Epidermal melanocyte (primary cell): Measurements from ENCODE around the gene GFRA1.

Experiments used
- DNase-seq: peaks from one replicate; pipeline ENCODE4 v3.0.0; 2011; ENCODE audit warnings: low spot score; ENCODE audit not compliant: insufficient read length

GFRA1 gene

DNA sequence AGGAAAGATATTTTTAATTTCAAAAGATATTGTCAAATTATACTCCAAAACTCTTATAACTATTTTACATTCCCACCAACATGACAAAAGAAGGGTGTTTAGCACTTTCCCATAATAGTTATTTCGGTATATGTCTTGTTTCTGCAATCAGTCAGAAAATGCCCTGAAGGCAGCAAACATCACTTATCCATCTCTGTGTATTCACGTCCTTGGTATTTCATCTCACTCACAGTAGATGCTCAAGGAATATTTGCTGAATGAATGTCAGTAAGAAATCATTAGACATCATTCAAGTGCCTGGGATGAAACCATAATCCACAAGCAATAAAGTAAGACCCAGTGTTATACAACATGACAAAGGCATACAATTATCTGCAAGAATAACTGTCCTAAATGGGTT lies 112.7 kb downstream of the GFRA1 start:
- DNase-seq = no peak

DNA sequence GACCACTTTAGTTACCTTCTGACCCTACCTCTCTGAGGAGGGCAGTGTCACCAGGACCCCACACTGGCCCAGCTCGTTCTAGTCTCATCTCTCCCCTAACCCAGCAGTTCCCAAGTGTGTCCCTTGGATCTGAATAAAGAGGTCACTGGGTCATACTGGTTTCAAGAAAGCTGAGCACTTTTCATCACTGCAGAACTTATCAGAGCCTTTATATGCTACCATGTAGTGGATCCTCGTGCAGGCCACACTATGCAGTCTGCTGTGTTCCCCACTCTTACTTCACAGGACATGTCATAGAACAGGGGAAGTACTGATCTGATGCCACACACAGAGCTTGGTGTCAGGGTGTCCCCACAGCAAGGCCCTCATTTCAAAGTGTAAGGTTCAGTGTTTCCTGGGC lies 113.8 kb downstream of the GFRA1 start:
- no peak for DNase-seq

DNA sequence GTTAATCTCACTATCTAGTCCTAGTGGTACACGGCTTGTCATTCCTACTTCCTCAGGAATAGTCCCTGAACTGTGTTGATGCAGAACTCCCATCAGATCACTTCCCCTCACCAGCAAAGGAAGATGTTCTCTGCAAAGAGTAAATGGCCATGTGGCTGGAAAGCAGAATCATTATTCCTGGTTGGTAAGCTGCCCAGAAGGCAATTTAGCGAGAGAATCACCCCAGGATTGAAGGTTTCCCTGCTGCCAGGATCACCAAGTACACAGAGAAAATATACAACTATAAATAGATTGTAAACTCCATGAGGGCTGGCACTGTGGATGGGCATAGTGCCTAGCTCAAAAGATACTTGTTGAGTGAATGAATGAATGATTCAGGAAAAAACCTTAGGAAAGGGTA lies 115.0 kb downstream of the GFRA1 start:
- DNase-seq = no peak

DNA sequence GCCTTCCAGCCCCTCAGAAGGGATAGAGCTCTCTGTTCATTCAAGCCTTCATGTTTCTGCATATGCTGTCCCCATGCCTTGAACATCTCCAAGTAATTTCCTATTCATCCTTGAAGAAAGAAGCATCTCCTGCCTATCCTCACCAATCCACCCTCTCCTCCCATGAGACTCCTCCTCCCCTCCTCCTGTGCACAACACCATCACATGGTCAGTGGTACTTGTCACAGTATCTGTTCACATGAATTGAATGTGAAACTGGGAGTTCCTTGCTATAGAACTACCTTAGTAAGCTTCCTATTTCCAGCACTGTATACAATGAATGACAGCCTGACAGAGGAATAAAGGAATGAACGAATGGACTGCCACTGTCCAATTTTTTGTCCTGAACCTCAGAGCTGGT lies 115.5 kb downstream of the GFRA1 start:
- DNase-seq = no peak

DNA sequence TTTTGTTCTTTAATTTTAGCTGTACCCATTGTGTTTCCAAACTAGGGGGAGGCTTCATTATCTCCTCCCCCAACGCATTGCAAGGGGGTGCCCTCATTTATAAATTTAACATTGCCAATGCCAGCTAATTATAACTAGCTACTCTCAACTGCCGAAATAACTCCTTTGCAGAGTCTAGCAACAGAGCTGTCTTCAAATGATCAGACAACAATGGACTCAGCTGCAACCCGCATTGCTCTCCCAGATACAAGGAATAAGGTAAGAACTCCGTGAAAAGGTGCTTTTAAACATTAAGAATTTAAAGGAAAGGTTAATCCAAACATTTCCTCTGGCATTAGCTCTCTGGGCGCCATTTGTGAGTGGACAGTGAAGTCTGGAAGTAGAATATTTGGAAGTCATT lies 116.2 kb downstream of the GFRA1 start:
- no peak for DNase-seq

DNA sequence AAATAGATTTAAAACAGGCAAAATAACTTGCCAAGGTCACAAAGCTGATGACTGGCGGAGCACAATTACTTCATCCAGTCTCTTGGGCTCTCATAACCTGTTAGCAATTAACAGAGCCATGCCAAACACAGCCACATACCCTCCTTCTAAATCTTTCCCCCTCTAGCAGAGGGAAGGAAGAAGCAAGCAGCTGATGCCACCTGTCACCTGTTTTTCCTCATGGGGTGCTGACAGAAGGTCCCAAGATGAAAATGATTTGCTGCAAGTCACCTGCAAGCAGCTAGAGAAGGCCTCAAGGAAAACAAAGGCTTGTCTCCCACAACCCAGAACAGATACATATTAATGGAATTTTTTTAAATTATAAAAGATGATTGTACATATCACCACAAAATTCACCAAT lies 117.8 kb downstream of the GFRA1 start:
- no peak for DNase-seq

DNA sequence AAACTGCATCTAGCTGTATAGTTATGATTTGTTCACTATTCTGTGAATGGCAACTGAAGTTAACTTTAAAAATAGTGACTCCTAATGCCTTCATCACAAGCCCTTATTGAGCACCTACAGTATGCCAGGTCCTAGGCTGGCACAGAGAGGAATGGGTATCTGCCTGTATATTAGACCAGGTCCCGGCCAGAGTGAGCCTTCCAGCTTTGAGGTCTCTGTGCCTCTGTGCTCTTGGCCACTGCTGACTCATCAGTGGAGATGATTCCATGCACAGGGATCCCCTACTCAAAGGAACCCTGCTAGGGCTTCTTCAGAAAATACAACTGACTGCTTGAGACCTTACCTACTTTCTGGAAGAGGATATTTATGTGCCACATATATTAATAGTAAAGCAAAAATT lies 118.4 kb downstream of the GFRA1 start:
- DNase-seq = no peak

DNA sequence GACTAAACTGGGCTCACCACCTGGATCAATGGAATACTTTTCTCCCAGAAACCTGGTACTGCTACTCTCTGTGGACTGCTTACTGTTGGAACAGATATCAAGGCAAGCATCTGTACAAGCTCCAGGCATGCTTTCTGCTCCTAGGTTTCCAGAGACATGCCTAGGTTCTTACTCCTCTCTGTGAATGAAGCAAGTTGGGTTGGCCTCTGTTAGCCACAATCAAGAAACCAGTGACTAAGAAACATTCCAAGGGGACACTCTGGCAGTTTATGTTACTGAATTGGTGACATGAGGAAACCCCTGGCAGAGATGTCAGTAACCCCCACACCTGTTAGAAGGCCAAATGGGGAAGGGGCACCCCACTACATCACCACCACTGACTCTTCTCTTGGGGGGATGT lies 121.9 kb downstream of the GFRA1 start:
- DNase-seq = no peak

DNA sequence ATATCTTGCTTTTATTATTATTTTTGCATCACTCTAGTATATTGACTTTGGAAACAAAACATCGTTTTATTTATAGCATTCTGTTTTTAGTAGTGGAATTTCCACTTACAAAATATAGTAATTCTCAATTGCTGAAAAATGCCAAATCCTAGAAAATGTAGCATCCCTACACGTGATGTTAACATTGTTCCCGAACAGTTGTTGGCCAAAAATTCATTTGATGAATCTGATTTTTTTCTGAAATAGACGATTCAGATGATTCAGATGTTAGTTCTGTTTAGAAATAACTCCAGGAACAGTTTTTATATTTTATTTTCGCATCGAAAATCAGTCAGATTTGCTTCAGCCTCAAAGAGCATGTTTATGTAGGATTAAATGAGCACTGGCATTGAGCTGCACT lies 122.4 kb downstream of the GFRA1 start:
- no peak for DNase-seq

DNA sequence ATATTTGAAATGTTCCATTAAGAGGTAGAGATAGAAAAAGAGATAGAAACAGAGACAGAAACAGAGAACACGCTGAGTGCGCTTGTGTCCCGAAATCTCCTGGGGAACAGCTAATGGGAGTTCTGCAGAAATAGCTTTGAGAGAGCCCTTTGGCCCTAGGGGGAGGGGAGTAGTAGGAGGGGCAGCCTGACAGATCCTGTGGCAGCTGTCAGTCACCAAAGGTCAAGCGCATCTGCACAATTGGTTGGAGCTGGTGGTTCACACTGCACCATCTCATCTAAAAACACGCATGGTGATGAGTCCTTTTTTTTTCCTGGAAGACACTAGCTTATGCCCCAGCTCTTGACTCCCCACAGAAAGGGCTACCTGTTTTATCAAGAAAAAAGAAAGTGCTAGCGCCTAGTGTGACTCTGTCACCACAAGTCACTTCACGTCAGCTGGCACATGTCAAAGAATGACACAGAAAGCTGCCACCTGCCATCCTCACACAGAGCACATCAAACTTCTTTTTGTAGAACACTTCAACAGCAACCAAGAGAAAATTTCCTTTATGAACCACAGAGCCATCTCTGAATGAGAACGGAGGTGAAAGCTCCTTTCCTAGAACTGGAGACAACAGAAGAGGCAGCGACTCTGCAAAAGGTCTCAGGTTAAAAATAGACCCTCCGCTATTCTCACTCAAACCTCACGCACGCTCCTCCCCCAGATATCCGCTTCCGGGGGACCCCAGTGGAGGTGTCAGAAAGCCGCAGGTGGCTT lies 125.7 kb downstream of the GFRA1 start:
- no peak for DNase-seq

DNA sequence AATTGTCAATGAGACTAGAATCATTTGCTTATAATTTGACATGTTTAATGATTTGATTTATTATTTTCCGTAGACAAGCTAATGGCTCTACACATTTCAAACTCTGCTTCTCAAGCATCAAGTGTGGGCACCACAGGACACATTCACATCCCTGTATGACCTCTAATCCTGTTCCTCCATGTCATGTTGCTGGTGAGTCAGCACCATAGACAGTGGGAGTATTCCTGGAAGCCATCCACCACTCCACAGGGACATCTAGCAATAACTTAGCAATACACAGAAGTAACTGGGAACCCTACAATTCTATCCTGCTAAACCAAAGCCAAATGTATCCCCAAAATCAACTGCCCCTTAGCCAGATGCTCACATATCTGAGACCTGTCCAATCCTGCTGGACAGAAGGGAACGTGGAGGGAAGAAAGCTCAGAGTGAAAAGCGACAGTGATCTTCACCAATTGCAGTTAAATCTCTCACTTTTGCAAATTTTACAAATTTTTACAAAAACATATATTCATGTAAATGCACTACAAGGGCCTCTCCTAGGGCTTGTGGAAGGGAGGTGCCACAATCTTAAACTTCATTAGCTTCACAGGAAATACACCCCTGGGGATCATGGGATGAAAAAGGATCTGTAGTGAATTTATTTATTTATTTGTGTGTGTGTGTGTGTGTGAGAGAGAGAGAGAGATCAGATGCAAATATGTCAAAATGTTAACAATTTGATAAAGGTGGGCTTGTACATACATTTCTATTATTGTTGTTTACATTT lies 126.5 kb downstream of the GFRA1 start:
- no peak for DNase-seq

DNA sequence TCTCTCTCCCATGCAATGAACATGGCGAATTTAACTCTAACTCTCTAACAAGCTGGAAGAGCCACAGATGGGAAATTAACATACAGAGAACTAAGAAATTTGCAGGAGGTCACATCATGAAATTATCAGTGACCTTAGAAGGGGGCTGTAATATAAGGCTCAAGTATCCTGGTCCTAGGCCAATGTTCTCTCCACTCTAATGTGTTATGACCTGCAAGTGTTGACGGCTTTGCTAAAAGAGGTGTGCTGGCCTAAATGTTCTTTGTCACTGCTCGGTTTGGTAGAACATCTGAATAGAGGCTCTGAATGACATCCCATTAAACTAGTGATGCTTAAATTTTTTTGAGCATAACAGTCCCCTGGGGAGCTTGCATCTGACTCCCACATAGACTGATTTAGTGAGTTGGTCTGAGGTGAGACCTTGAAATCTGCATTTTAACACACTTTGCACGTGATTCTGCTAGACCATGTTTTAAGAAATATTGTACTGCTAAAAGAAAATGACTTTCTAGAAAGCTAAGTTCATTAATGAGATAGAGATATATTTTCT lies 129.3 kb downstream of the GFRA1 start:
- DNase-seq = no peak

DNA sequence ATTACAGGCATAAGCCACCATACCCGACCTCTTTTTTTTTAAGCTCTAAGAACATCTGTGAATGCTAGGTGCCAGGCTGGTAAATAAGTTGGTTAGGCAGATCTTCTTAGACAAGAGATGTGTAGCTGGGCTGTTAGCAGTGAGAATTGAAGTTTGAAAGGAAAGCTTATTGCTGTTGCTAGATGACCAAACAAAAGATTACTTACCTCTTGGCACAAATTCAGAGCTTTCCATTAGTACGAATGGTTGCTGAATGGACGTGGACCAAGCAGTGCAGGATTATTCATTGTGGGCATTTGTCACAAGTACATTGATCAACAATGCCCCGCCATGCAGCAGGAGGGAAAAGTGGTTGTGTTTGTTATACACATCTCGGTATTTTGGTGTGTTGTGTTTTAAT lies 131.2 kb downstream of the GFRA1 start:
- DNase-seq = no peak

DNA sequence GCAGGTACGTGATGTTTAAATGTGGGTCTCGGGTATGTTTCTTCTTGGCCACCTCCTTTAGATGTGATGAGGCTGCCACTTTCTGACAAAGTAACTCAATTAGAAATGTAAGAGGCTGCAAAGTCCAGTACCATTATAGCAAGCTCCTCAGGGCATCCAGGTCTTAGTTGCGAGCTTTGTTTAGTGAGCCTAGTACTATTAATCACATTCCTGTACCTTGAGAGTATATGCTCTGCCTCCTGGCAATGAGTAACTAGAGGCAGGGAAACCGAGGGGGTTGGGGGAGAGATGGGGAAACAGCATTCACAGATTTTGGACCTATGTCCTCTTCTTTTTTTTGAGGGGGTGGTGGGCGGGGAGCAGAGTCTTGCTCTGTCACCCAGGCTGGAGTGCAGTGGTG lies 131.8 kb downstream of the GFRA1 start:
- no peak for DNase-seq

DNA sequence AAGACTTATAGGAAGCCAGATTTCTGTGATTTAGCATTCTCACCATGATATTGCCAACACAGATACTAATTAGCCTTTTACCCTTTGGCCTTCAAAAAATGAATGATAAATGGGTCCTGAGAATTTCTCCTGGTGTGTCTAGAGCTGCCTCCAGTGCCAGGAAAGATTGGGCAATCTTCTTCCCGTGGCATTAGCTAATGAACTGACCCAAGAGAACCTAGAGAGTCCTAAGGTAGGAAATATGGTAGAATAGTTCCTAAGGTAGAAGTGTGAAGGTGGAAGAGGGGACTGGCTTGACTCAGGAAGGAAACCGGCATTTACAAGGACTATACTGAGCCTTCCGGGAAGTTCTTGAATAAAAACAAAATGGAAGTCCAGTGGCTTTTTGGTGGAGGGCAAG lies 133.1 kb downstream of the GFRA1 start:
- no peak for DNase-seq

DNA sequence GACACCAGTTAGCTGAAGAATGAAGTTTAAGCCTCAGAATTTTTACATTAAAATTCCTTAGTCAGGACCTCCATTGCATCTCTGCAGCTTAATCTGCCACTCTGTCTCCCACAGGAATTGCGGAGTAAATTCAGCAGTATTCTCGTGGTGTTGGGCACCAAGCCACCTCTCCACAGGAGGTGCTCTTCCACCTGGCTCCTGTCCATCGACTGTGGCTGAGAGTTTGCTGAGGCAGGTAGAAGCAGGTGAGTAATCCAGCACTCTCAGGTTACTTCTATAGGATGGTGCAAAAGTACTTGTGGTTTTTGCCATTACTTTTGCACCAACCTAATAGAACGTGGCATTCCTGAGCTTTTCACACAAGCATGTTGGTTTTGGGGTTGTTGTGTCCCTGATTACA lies 134.1 kb downstream of the GFRA1 start:
- no peak for DNase-seq

DNA sequence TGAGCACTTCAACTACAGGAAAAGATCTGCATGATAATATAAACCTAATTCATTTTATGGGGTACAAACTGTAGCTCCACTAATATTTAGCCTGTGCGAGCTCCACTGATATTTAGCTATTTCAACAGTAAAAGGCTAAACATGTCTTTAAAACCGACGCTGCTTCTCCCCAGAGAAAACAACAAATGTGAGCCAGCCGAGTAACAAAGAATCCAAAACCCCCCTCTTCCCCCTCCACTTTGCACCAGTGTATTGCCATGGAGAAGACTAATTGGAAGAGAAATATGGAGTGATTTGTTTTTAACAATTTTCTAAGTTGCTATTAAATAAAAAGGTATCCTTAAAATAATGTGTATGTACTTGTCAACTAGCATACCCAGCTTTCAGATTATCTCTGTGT lies 136.7 kb downstream of the GFRA1 start:
- DNase-seq = no peak

DNA sequence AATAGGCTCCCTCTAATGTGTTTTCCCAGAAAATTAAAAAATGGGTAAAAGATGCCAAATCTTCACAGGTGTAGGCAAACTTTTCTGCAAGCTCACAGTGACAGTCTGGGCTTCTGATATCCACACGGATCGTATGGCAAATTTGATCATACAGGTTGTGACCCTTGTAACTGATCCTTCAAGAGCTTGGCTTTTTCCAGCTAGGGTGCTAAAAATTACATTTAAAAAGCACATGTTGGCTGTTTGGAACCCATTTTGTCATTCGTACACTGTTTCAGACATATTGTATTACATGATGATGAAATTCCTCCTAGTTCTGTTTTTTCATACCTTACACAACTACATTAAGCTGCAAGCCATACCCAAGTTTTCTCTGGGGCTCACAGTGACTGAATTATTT lies 138.7 kb downstream of the GFRA1 start:
- DNase-seq = no peak

DNA sequence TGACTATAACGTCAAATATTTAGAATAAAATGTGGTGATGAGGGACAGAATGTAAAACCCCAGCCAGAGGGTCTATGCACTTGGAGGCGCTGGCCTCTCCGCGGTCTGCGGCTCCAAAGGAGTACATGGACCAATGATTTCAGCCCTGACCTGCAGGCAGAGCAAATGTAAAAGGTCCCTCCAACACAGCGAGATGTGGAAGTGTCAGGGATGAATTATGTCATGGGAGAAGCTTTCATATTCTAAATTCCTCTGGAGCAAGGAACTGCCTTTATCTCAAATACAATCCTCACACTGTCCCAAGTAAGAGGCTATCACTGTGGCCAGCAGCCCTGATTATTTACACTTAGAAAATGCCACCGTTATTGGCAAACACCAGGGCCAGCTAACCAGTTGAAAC lies 139.4 kb downstream of the GFRA1 start:
- no peak for DNase-seq

DNA sequence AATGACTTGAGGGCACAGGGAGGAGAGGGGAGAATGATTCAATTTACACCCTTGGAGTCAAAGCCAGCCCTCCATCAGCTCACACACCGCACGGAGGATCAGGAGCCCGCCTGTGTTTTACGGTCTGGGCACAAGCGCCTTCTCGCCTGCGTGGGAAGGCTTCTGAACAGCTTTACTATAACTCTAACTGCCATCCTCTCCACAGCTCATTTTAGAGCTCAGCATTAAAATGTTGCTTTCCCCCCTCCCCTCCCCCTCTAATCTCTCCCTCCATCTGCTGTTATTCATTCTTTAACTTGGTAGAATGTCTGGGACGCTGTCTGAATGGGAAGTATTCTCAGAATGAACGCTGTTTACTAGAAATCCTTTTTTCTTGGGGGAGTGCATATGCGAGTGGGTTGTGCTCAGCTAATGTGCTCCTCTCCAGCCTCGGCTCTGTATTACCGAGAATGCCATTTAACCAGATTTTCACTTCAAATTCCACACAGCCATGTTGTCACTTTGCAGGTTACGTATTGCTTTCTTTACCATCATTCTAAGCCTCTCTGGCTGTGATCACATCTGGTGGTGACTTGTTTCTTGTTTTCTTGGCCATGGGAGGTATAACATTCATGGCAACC lies 140.1 kb downstream of the GFRA1 start:
- no peak for DNase-seq

DNA sequence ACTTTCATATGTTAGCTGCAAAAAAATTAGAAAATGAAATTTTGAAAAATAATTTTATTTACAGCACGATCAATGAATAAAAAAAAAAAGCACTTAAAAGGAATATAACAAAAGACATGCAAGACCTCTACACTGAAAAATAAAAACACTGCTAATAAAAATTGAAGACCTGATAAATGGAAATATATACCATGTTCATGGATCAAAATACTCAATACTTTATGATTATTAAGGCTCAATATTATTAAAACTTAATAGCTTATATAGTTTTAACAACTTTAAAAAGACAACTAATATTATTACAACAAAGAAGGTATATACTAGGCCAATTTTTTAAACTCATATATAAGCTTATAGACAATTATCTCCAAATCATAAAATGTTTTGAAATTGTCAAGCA lies 143.0 kb downstream of the GFRA1 start:
- no peak for DNase-seq

DNA sequence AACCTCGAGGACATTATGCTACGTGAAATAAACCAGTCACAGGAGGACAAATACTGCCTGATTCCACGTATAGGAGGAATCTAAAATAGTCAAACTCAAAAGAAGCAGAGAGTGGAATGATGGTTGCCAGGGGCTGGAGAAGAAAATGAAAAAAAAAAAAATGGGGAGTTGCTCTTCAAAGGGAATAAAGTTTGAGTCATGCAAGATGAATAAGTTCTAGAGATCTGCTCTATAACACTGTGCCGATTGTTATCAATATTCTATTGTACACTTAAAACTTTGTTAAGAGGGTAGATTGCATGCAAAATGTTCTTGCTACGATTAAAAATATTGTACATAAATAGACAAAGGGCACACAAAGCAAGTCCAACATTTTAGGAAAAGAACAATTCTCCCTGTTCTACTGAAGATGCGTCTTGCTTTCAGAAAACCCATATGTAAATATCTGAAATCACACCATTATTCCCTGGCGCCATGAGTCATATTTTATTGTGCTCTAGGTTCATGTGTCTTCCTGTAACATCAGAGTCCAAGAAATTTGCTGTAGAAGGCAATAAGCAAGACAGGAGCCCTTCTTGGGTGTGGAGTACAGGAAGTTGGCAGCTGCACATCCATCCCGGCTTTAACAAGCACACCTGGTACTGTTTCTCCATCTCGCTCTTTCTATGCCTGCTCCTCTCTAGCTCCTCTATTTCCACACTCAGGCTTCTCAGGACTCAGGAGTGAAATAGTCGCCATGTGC lies 145.9 kb downstream of the GFRA1 start:
- no peak for DNase-seq
